ENCODE results near the gene LAMC1.

DNA sequence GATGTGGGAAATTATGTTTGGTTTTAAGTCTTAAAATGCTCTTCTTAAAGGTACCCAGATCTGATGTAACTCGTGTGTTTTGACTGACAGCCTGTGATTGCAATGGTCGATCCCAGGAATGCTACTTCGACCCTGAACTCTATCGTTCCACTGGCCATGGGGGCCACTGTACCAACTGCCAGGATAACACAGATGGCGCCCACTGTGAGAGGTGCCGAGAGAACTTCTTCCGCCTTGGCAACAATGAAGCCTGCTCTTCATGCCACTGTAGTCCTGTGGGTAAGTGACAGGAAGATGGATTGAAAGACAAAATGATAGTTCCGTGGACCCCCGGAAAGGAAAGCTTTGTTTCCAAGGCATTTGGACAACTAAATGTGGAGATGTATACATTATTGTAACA is 91.2 kb downstream of the LAMC1 start:
- no peak for TF ChIP-seq POLR2A (IDR thresholded peaks at IDR 0.05; ENCODE audit: low read depth, low read length)
- TF ChIP-seq TAF1 (IDR thresholded peaks at IDR 0.05; ENCODE audit: low read depth, low read length): no peak
- no peak for TF ChIP-seq SPI1 (IDR thresholded peaks at IDR 0.05; ENCODE audit: low read depth, low read length)
- no peak for TF ChIP-seq POLR2AphosphoS5 (IDR thresholded peaks at IDR 0.05; ENCODE audit: low read depth, low read length)
- TF ChIP-seq PAX5 (IDR thresholded peaks at IDR 0.05; ENCODE audit: insufficient read depth, low read length, severe bottlenecking): no peak
- TF ChIP-seq POU2F2 (IDR thresholded peaks at IDR 0.05; ENCODE audit: low read depth, low read length): no peak
